SK-N-SH (cell line): ENCODE data around the gene TMPRSS5. TPM values are rescaled to one million over a fixed set of nuclear protein-coding genes. Genes with fewer than 3 reads are reported as not detected.

Experiments used
- CTCF ChIA-PET: fragments of 300-600, 350-600 bp; formaldehyde crosslinking; extraction: SDS; loops from one replicate; lab custom pipeline; 2021; lab: Yijun Ruan, JAX
- POLR2A ChIA-PET: fragments of 350-600 bp; sonication (Branson Sonifier 250); formaldehyde crosslinking; extraction: SDS; loops from one replicate; lab custom pipeline; 2020; ENCODE audit warnings: antibody characterized with exemption, inconsistent platforms; lab: Yijun Ruan, JAX
- DNase-seq: peaks from one replicate; pipeline ENCODE4 v3.0.0; 2012
- H2AFZ ChIP-seq: fragments of 200-600 bp; sonication (generic); 2 replicates; pipeline ENCODE4 v1.8.1; 2016; ENCODE audit warnings: antibody characterized with exemption, mild to moderate bottlenecking, low read depth
- H3F3A ChIP-seq: fragments of 200-600 bp; sonication (generic); replicated peaks from 2 replicates; pipeline ENCODE3; 2016; ENCODE audit warnings: antibody characterized with exemption, mild to moderate bottlenecking; ENCODE audit not compliant: insufficient read depth
- H3K27ac ChIP-seq, 2 experiments: fragments of 200-500 bp in 1 of 2; fragments of 200-600 bp in 1 of 2; sonication (Bioruptor generic) in 1 of 2; sonication (generic), shearing (Covaris generic) in 1 of 2; 2 replicates each; pipeline versions ENCODE4 v1.5.1 to v1.6.1; 2014 to 2016; ENCODE audit warnings: low read depth in 2 of 2, inconsistent platforms in 1 of 2, low read length in 1 of 2, mild to moderate bottlenecking in 1 of 2, mixed read lengths in 1 of 2
- H3K27me3 ChIP-seq: fragments of 200-600 bp; sonication (generic), shearing (Covaris generic); 2 replicates; pipeline ENCODE4 v1.6.1; 2016; ENCODE audit warnings: mixed run types; ENCODE audit not compliant: insufficient read depth
- H3K36me3 ChIP-seq, 2 experiments: fragments of 200-500 bp in 1 of 2; fragments of 200-600 bp in 1 of 2; sonication (Bioruptor generic) in 1 of 2; sonication (generic) in 1 of 2; replicated peaks in 1 of 2; 2 replicates each; pipeline versions ENCODE3 to v1.5.1; 2014 to 2016; ENCODE audit warnings: low read length in 1 of 2, mild to moderate bottlenecking in 1 of 2; ENCODE audit not compliant: insufficient read depth in 2 of 2, control insufficient read depth in 1 of 2
- H3K4me1 ChIP-seq, 2 experiments: fragments of 200-500 bp in 1 of 2; fragments of 200-600 bp in 1 of 2; sonication (Bioruptor generic) in 1 of 2; sonication (generic), shearing (Covaris generic) in 1 of 2; 2 replicates each; pipeline versions ENCODE4 v1.5.1 to v1.6.1; 2014 to 2016; ENCODE audit warnings: low read depth in 1 of 2, low read length in 1 of 2, mixed run types in 1 of 2; ENCODE audit not compliant: insufficient read depth in 2 of 2, control insufficient read depth in 1 of 2
- H3K4me2 ChIP-seq: fragments of 200-600 bp; sonication (generic), shearing (Covaris generic); 2 replicates; pipeline ENCODE4 v1.6.1; 2017; ENCODE audit warnings: mixed run types
- H3K4me3 ChIP-seq, 2 experiments: fragments of 200-500 bp in 1 of 2; fragments of 200-600 bp in 1 of 2; sonication (Bioruptor generic) in 1 of 2; sonication (generic), shearing (Covaris generic) in 1 of 2; 2 replicates each; pipeline versions ENCODE4 v1.5.1 to v1.8.1; 2014 to 2016; ENCODE audit warnings: low read depth in 2 of 2, inconsistent platforms in 1 of 2, low read length in 1 of 2, mild to moderate bottlenecking in 1 of 2, mixed read lengths in 1 of 2, moderate library complexity in 1 of 2
- H3K79me2 ChIP-seq: fragments of 200-600 bp; sonication (generic); 2 replicates; pipeline ENCODE4 v1.8.1; 2017; ENCODE audit warnings: mild to moderate bottlenecking; ENCODE audit not compliant: insufficient read depth
- H3K9ac ChIP-seq: fragments of 200-600 bp; sonication (generic); 2 replicates; pipeline ENCODE4 v1.6.1; 2017; ENCODE audit warnings: mixed run types
- H3K9me2 ChIP-seq: fragments of 200-600 bp; sonication (generic); 2 replicates; pipeline ENCODE4 v1.6.1; 2017; ENCODE audit warnings: mixed run types
- H3K9me3 ChIP-seq: fragments of 200-600 bp; sonication (generic); 2 replicates; pipeline ENCODE4 v1.6.1; 2017; ENCODE audit warnings: mixed run types, mild to moderate bottlenecking, moderate library complexity
- H4K20me1 ChIP-seq: fragments of 200-600 bp; sonication (generic); 2 replicates; pipeline ENCODE4 v1.6.1; 2017; ENCODE audit warnings: mild to moderate bottlenecking, mixed run types; ENCODE audit not compliant: insufficient read depth
- CHD2 ChIP-seq: fragments of 150-350 bp; IDR thresholded peaks from 2 replicates; pipeline ENCODE4 v1.6.1; 2018; ENCODE audit warnings: low read length; ENCODE audit not compliant: partially characterized antibody
- EP300 ChIP-seq, 2 experiments: IDR thresholded peaks; 2 replicates each; pipeline versions ENCODE4 v1.4.0 to v1.6.1; 2012; ENCODE audit warnings: borderline replicate concordance in 1 of 2, low read depth in 1 of 2, low read length in 1 of 2
- FOSL2 ChIP-seq: IDR thresholded peaks from 2 replicates; pipeline ENCODE4 v1.4.0; 2012; ENCODE audit warnings: low read depth, mild to moderate bottlenecking, moderate library complexity, borderline replicate concordance
- FOXJ3 ChIP-seq: sonication (generic); formaldehyde crosslinking; IDR thresholded peaks from 2 replicates; pipeline ENCODE4 v1.5.1; 2020; ENCODE audit warnings: mild to moderate bottlenecking, missing genetic modification reagents
- GABPA ChIP-seq: IDR thresholded peaks from 2 replicates; pipeline ENCODE4 v1.4.0; 2012; ENCODE audit warnings: low read depth, mild to moderate bottlenecking
- GATA2 ChIP-seq: sonication (generic); formaldehyde crosslinking; IDR thresholded peaks from 2 replicates; pipeline ENCODE4 v1.5.0; 2020; ENCODE audit warnings: mild to moderate bottlenecking, missing genetic modification reagents
- JUND ChIP-seq: IDR thresholded peaks from 2 replicates; pipeline ENCODE4 v1.4.0; 2012
- MXI1 ChIP-seq: IDR thresholded peaks from 2 replicates; pipeline ENCODE4 v1.6.1; 2012; ENCODE audit warnings: mild to moderate bottlenecking, low read depth, low read length, improper control_type of control experiment
- NFIC ChIP-seq: IDR thresholded peaks from 2 replicates; pipeline ENCODE4 v1.4.0; 2012; ENCODE audit warnings: borderline replicate concordance
- POLR2AphosphoS5 ChIP-seq: IDR thresholded peaks from 2 replicates; pipeline ENCODE4 v1.6.1; 2012; ENCODE audit warnings: low read depth, low read length
- RAD21 ChIP-seq: IDR thresholded peaks from 2 replicates; pipeline ENCODE4 v1.6.1; 2012; ENCODE audit warnings: mild to moderate bottlenecking, low read length
- RXRA ChIP-seq: IDR thresholded peaks from 2 replicates; pipeline ENCODE4 v1.4.0; 2012; ENCODE audit warnings: low read depth, mild to moderate bottlenecking, borderline replicate concordance
- SIN3A ChIP-seq: IDR thresholded peaks from 2 replicates; pipeline ENCODE4 v1.6.1; 2012; ENCODE audit warnings: low read depth, mild to moderate bottlenecking, low read length, moderate library complexity, borderline replicate concordance
- SMC3 ChIP-seq: IDR thresholded peaks from 2 replicates; pipeline ENCODE4 v1.6.1; 2012; ENCODE audit warnings: low read depth, low read length, improper control_type of control experiment
- TAF1 ChIP-seq: IDR thresholded peaks from 2 replicates; pipeline ENCODE4 v1.6.1; 2012; ENCODE audit warnings: low read depth, mild to moderate bottlenecking, low read length, moderate library complexity, borderline replicate concordance
- WGBS: methylation state at CpG from one replicate; pipeline ENCODE4 v1.1.6; 2017; ENCODE audit warnings: low lambda C conversion rate; 5-methylcytosine and 5-hydroxymethylcytosine counted together
- polyA plus RNA-seq, 3 experiments: library from polyadenylated mRNA; depleted of rRNA; stranded (reverse); fragments of >200 nt; gene quantifications; 2 replicates each; pipeline ENCODE4 v1.2.3, GENCODE V29; 2012
- TF ChIP-seq, protein P1 (sequence below): fragments of 200-600 bp; sonication (generic); IDR thresholded peaks from 2 replicates; pipeline ENCODE4 v1.6.1; 2017; ENCODE audit warnings: antibody characterized with exemption, mild to moderate bottlenecking, moderate library complexity
- TF ChIP-seq, protein P2 (sequence below): IDR thresholded peaks from 2 replicates; pipeline ENCODE4 v1.4.0; 2012; ENCODE audit warnings: low read depth
- TF ChIP-seq, protein P3 (sequence below): fragments of 150-350 bp; IDR thresholded peaks from 2 replicates; pipeline ENCODE4 v1.6.1; 2016; ENCODE audit warnings: mild to moderate bottlenecking, low read depth, low read length

TMPRSS5 gene
- polyA plus RNA-seq, 1 of the 3 experiments (the other 2 are of a cell fraction), result 0.28 TPM

DNA sequence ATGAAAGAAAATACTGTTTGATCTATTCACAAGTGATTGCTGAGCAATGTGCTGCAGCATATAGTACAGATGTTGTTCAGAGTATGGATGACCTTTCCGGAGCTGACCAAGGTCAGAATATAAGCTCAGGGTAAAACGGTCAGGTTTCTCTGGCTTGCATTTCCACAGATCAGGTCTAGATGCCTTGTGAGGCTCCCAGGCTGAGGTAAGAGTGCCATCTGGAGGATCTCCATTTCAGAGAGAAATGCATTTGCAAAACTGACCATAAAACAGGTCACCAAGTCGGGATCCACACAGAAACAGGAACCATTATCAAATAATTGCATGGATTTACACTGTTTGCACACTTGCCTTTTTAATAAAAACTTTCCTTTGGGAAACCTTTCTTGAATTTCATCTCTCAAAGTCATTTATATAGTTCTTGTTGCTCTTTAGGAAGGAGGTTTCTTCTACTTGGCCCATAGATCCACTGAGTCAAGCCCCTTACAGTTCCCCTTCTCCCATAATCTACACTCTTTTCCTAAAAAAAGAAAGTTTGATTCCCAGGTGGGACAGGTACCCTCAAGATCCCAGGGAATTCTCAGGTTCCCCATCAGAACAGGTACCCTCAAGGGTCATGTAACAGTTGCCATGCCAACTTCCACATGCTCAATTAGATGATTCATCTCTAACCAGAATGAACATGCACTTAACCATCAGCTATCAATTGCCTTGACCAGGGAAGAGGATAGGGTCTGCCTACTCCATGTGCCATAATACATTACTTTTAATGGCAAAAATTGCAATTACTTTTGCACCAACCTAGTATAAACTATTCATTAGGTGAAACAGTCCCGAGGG lies 25.0 kb upstream of the TMPRSS5 start:
- no peaks in the 10 kb centered on the region for H4K20me1 ChIP-seq
- peak; percentile 99 for TF ChIP-seq RAD21
- TF ChIP-seq SMC3, result peak; percentile 91
- TF ChIP-seq TAF1, result no peak
- TF ChIP-seq, protein P1, sequence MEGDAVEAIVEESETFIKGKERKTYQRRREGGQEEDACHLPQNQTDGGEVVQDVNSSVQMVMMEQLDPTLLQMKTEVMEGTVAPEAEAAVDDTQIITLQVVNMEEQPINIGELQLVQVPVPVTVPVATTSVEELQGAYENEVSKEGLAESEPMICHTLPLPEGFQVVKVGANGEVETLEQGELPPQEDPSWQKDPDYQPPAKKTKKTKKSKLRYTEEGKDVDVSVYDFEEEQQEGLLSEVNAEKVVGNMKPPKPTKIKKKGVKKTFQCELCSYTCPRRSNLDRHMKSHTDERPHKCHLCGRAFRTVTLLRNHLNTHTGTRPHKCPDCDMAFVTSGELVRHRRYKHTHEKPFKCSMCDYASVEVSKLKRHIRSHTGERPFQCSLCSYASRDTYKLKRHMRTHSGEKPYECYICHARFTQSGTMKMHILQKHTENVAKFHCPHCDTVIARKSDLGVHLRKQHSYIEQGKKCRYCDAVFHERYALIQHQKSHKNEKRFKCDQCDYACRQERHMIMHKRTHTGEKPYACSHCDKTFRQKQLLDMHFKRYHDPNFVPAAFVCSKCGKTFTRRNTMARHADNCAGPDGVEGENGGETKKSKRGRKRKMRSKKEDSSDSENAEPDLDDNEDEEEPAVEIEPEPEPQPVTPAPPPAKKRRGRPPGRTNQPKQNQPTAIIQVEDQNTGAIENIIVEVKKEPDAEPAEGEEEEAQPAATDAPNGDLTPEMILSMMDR, result peak; percentile 57
- no peak for TF ChIP-seq NFIC
- H3K27ac ChIP-seq, result peak overlapping the region in 1 of 2 experiments; percentile 9; a peak in 1 of 4 replicates
- no peak overlapping the region for H3K4me3 ChIP-seq
- H3K9ac ChIP-seq, result no peak overlapping the region
- H2AFZ ChIP-seq, result no peak overlapping the region
- H3K9me2 ChIP-seq, result no peaks in the 10 kb centered on the region
- POLR2A ChIA-PET, result interaction anchor here (0.6 to 1.1 kb wide), 2 partner anchors 8 to 417 kb away, joined by 3 read pairs; partner anchors contain the start of gene TTC12
- peaks cover 28 to 35% of the 10 kb centered on the region in 2 experiments for H3K36me3 ChIP-seq
- DNase-seq, result peak; percentile 62
- H3K79me2 ChIP-seq, result no peaks in the 10 kb centered on the region
- no peaks in the 10 kb centered on the region for H3K9me3 ChIP-seq
- H3K27me3 ChIP-seq, result no peaks in the 10 kb centered on the region
- CTCF ChIA-PET, result interaction anchor here (0.5 to 5.5 kb wide), 67 partner anchors 8 to 566 kb away, joined by 3 to 66 read pairs (median 4); partner anchors contain the start of genes TTC12 and ZW10
- H3K4me1 ChIP-seq, result peaks cover 0 to 2% of the 10 kb centered on the region in 2 experiments; a peak in 2 of 4 replicates
- 52% methylated on average over 4 of the region's 4 CpGs for WGBS
- H3K4me2 ChIP-seq, result no peak overlapping the region
- no peaks in the 10 kb centered on the region for H3F3A ChIP-seq

DNA sequence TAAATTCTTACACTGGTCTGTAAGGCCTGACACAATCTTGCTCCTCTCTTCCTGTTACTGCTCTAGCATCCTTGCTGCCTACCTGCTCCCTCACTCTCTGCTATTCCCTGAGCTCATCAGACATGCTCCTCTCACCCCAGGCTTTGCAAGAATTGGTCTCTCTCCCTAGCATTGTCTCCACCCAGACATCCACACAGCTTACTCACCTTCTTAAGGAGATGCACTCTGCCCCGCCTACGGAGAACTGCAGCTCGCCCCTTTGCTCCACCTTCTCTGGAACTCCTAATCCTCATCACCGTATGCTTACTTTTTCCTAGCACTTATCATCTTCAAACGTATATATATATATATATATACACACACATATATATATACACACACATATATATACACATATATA lies 23.3 kb upstream of the TMPRSS5 start:
- no peak overlapping the region for H3K27ac ChIP-seq
- H2AFZ ChIP-seq, result no peak overlapping the region
- WGBS, result 84% methylated on average over 5 of the region's 5 CpGs
- no peak overlapping the region for H3K9ac ChIP-seq
- TF ChIP-seq RAD21 (no peak), JUND (no peak), FOSL2 (no peak), MXI1 (no peak), RXRA (no peak), FOXJ3 (CRISPR knock-in tag) (no peak), CHD2 (no peak), EP300 (IDR thresholded peaks at IDR 0.05; ENCODE audit: borderline replicate concordance in 1 of 2, low read depth in 1 of 2, low read length in 1 of 2) (no peak), GATA2 (CRISPR knock-in tag) (no peak), GABPA (no peak), SIN3A (no peak), POLR2AphosphoS5 (no peak)
- TF ChIP-seq, protein P2, sequence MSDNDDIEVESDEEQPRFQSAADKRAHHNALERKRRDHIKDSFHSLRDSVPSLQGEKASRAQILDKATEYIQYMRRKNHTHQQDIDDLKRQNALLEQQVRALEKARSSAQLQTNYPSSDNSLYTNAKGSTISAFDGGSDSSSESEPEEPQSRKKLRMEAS, result no peak
- TF ChIP-seq, protein P3, sequence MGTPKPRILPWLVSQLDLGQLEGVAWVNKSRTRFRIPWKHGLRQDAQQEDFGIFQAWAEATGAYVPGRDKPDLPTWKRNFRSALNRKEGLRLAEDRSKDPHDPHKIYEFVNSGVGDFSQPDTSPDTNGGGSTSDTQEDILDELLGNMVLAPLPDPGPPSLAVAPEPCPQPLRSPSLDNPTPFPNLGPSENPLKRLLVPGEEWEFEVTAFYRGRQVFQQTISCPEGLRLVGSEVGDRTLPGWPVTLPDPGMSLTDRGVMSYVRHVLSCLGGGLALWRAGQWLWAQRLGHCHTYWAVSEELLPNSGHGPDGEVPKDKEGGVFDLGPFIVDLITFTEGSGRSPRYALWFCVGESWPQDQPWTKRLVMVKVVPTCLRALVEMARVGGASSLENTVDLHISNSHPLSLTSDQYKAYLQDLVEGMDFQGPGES, result no peak
- CTCF ChIA-PET, result interaction anchor here (1.1 to 5.5 kb wide), 13 partner anchors 67 to 534 kb away, joined by 3 to 66 read pairs (median 6); partner anchors contain the start of gene TTC12
- H3K79me2 ChIP-seq, result no peaks in the 10 kb centered on the region
- no peaks in the 10 kb centered on the region for H3K9me3 ChIP-seq
- H3K4me1 ChIP-seq, result peaks cover 0 to 4% of the 10 kb centered on the region in 2 experiments; a peak in 2 of 4 replicates
- no peaks in the 10 kb centered on the region for H4K20me1 ChIP-seq
- no peak for DNase-seq
- no peaks in the 10 kb centered on the region for H3K9me2 ChIP-seq
- peaks cover 20 to 24% of the 10 kb centered on the region in 2 experiments for H3K36me3 ChIP-seq
- POLR2A ChIA-PET, result no interaction called here
- no peak overlapping the region for H3K4me2 ChIP-seq
- H3K27me3 ChIP-seq, result no peaks in the 10 kb centered on the region
- H3F3A ChIP-seq, result no peaks in the 10 kb centered on the region
- H3K4me3 ChIP-seq, result no peak overlapping the region
